WTC11 (cell line): ENCODE data around the gene RGS6.

Experiments used
- GTF2I ChIP-seq: fragments of 250-450 bp; sonication (Bioruptor Pico); conservative IDR thresholded peaks from 2 replicates; pipeline ENCODE4 v1.4.0; 2021; ENCODE audit warnings: mild to moderate bottlenecking
- JUN ChIP-seq: sonication (generic); formaldehyde crosslinking; IDR thresholded peaks from 2 replicates; pipeline ENCODE4 v1.8.0; 2023; ENCODE audit warnings: mild to moderate bottlenecking, missing genetic modification reagents
- TF ChIP-seq, protein P1 (sequence below): fragments of 200-600 bp; IDR thresholded peaks from 2 replicates; pipeline ENCODE4 v1.8.0; 2022; ENCODE audit warnings: antibody characterized with exemption
- TF ChIP-seq, protein P2 (sequence below): fragments of 250-450 bp; sonication (Bioruptor Pico); IDR thresholded peaks from 2 replicates; pipeline ENCODE4 v2.1.2; 2022; ENCODE audit warnings: mild to moderate bottlenecking, moderate library complexity
- TF ChIP-seq, protein P3 (sequence below): sonication (generic); formaldehyde crosslinking; IDR thresholded peaks from 2 replicates; pipeline ENCODE4 v1.8.1; 2023; ENCODE audit warnings: mild to moderate bottlenecking, missing genetic modification reagents, moderate library complexity
- TF ChIP-seq, protein P4 (sequence below): sonication (generic); formaldehyde crosslinking; IDR thresholded peaks from 2 replicates; pipeline ENCODE4 v1.8.1; 2022; ENCODE audit warnings: low read depth, mild to moderate bottlenecking, moderate library complexity, missing genetic modification reagents, borderline replicate concordance
- TF ChIP-seq, protein P5 (sequence below): sonication (generic); formaldehyde crosslinking; conservative IDR thresholded peaks from 2 replicates; pipeline ENCODE4 v1.8.1; 2023; ENCODE audit warnings: mild to moderate bottlenecking, low read depth, missing genetic modification reagents, moderate library complexity
- TF ChIP-seq, protein P6 (sequence below): sonication (generic); formaldehyde crosslinking; IDR thresholded peaks from 2 replicates; pipeline ENCODE4 v1.8.1; 2023; ENCODE audit warnings: mild to moderate bottlenecking, missing genetic modification reagents

DNA sequence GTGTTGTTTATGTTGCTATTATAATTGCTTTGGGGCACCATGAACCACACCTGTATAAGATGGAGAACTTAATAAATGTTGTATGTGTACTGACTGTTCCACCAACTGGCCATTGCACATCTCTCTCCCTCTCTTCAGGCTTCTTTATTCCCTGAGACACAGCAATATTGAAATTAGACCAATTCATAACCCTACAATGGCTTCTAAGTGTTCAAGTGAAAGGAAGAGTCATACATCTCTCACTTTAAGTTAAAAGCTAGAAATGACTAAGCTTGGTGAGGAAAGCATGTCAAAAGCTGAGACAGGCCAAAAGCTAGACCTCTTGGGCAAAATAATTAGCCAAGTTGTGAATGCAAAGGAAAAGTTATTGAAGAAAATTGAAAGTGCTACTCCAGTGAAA, 373.3 kb downstream of the RGS6 start:
- TF ChIP-seq, protein P1, sequence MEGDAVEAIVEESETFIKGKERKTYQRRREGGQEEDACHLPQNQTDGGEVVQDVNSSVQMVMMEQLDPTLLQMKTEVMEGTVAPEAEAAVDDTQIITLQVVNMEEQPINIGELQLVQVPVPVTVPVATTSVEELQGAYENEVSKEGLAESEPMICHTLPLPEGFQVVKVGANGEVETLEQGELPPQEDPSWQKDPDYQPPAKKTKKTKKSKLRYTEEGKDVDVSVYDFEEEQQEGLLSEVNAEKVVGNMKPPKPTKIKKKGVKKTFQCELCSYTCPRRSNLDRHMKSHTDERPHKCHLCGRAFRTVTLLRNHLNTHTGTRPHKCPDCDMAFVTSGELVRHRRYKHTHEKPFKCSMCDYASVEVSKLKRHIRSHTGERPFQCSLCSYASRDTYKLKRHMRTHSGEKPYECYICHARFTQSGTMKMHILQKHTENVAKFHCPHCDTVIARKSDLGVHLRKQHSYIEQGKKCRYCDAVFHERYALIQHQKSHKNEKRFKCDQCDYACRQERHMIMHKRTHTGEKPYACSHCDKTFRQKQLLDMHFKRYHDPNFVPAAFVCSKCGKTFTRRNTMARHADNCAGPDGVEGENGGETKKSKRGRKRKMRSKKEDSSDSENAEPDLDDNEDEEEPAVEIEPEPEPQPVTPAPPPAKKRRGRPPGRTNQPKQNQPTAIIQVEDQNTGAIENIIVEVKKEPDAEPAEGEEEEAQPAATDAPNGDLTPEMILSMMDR = no peak
- TF ChIP-seq GTF2I (CRISPR knock-in tag) (no peak), JUN (CRISPR knock-in tag) (no peak)
- TF ChIP-seq, protein P2, sequence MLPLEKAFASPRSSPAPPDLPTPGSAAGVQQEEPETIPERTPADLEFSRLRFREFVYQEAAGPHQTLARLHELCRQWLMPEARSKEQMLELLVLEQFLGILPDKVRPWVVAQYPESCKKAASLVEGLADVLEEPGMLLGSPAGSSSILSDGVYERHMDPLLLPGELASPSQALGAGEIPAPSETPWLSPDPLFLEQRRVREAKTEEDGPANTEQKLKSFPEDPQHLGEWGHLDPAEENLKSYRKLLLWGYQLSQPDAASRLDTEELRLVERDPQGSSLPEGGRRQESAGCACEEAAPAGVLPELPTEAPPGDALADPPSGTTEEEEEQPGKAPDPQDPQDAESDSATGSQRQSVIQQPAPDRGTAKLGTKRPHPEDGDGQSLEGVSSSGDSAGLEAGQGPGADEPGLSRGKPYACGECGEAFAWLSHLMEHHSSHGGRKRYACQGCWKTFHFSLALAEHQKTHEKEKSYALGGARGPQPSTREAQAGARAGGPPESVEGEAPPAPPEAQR (CRISPR knock-in tag) = no peak
- TF ChIP-seq, protein P3, sequence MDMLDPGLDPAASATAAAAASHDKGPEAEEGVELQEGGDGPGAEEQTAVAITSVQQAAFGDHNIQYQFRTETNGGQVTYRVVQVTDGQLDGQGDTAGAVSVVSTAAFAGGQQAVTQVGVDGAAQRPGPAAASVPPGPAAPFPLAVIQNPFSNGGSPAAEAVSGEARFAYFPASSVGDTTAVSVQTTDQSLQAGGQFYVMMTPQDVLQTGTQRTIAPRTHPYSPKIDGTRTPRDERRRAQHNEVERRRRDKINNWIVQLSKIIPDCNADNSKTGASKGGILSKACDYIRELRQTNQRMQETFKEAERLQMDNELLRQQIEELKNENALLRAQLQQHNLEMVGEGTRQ (CRISPR knock-in tag) = no peak
- TF ChIP-seq, protein P4, sequence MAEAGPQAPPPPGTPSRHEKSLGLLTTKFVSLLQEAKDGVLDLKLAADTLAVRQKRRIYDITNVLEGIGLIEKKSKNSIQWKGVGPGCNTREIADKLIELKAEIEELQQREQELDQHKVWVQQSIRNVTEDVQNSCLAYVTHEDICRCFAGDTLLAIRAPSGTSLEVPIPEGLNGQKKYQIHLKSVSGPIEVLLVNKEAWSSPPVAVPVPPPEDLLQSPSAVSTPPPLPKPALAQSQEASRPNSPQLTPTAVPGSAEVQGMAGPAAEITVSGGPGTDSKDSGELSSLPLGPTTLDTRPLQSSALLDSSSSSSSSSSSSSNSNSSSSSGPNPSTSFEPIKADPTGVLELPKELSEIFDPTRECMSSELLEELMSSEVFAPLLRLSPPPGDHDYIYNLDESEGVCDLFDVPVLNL (CRISPR knock-in tag) = no peak
- TF ChIP-seq, protein P5, sequence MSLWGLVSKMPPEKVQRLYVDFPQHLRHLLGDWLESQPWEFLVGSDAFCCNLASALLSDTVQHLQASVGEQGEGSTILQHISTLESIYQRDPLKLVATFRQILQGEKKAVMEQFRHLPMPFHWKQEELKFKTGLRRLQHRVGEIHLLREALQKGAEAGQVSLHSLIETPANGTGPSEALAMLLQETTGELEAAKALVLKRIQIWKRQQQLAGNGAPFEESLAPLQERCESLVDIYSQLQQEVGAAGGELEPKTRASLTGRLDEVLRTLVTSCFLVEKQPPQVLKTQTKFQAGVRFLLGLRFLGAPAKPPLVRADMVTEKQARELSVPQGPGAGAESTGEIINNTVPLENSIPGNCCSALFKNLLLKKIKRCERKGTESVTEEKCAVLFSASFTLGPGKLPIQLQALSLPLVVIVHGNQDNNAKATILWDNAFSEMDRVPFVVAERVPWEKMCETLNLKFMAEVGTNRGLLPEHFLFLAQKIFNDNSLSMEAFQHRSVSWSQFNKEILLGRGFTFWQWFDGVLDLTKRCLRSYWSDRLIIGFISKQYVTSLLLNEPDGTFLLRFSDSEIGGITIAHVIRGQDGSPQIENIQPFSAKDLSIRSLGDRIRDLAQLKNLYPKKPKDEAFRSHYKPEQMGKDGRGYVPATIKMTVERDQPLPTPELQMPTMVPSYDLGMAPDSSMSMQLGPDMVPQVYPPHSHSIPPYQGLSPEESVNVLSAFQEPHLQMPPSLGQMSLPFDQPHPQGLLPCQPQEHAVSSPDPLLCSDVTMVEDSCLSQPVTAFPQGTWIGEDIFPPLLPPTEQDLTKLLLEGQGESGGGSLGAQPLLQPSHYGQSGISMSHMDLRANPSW = no peak
- TF ChIP-seq, protein P6, sequence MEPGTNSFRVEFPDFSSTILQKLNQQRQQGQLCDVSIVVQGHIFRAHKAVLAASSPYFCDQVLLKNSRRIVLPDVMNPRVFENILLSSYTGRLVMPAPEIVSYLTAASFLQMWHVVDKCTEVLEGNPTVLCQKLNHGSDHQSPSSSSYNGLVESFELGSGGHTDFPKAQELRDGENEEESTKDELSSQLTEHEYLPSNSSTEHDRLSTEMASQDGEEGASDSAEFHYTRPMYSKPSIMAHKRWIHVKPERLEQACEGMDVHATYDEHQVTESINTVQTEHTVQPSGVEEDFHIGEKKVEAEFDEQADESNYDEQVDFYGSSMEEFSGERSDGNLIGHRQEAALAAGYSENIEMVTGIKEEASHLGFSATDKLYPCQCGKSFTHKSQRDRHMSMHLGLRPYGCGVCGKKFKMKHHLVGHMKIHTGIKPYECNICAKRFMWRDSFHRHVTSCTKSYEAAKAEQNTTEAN = no peak
